BJ (cell line): ENCODE data around the gene TFF1. TPM values are rescaled to one million over a fixed set of nuclear protein-coding genes. Genes with fewer than 3 reads are reported as not detected.

Experiments
- CTCF ChIA-PET: fragments of 350-600 bp; formaldehyde crosslinking; extraction: SDS; loops from one replicate; lab custom pipeline; 2021; ENCODE audit warnings: antibody characterized with exemption, inconsistent platforms; lab: Yijun Ruan, JAX
- POLR2A ChIA-PET: fragments of 300-600 bp; sonication (Branson Sonifier 250); formaldehyde crosslinking; extraction: SDS; loops from one replicate; lab custom pipeline; 2021; ENCODE audit warnings: antibody characterized with exemption; lab: Charles Lee
- DNase-seq: peaks from one replicate; pipeline ENCODE4 v3.0.0-alpha.2; 2011; ENCODE audit warnings: low read depth
- H3K27me3 ChIP-seq: 2 replicates; pipeline ENCODE4 v1.6.0; 2011; ENCODE audit warnings: low read length; ENCODE audit not compliant: control insufficient read depth, insufficient read depth
- H3K36me3 ChIP-seq: 2 replicates; pipeline ENCODE4 v1.5.1; 2011; ENCODE audit warnings: low read length; ENCODE audit not compliant: control insufficient read depth, insufficient read depth
- H3K4me3 ChIP-seq: 2 replicates; pipeline ENCODE4 v1.5.1; 2011; ENCODE audit warnings: low read depth, mild to moderate bottlenecking, control low read depth, low read length
- polyA plus RNA-seq: library from polyadenylated mRNA; depleted of rRNA; stranded (reverse); fragments of >200 nt; gene quantifications from 2 replicates; pipeline ENCODE4 v1.2.3, GENCODE V29; 2011
- TF ChIP-seq, protein P1 (sequence below): IDR thresholded peaks from 2 replicates; pipeline ENCODE4 v1.5.1; 2011; ENCODE audit warnings: low read depth, mild to moderate bottlenecking, control low read depth, inconsistent platforms, low read length, moderate library complexity; ENCODE audit not compliant: insufficient read depth

The TFF1 gene
- polyA plus RNA-seq, 1 experiment: not detected

DNA sequence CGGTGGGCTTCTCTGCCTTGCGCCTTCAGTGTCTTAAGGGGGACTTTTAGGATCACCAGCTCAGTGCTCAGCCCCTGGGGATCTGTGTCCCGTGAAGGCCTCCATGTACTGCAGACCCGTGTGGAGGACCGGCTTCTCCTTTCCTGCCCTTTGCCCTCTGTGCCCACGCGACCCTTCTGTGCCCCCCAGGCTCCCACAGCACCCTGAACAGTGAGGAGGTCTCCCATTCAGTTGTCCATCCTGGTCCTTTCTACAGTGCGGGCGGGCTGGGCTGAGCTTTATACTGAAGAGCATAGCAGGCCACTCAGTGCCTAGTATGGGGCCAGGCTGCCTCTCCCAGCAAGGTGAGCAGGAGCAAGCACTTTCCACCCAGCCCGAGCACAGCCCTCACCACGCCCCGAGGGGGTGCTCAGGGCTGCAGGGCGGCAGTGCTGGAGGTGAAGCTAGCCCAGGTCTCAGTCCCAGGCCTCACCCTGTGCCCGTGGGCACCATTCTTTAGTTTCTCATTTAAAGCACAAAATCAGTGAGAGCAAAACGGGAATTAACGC is 7.6 kb upstream of the TFF1 start:
- ChIA-PET POLR2A (no interaction called here), CTCF (no interaction called here)
- no peaks in the 10 kb centered on the region for H3K27me3 ChIP-seq
- H3K36me3 ChIP-seq: no peaks in the 10 kb centered on the region
- no peak overlapping the region for H3K4me3 ChIP-seq
- no peak for DNase-seq
- TF ChIP-seq, protein P1, sequence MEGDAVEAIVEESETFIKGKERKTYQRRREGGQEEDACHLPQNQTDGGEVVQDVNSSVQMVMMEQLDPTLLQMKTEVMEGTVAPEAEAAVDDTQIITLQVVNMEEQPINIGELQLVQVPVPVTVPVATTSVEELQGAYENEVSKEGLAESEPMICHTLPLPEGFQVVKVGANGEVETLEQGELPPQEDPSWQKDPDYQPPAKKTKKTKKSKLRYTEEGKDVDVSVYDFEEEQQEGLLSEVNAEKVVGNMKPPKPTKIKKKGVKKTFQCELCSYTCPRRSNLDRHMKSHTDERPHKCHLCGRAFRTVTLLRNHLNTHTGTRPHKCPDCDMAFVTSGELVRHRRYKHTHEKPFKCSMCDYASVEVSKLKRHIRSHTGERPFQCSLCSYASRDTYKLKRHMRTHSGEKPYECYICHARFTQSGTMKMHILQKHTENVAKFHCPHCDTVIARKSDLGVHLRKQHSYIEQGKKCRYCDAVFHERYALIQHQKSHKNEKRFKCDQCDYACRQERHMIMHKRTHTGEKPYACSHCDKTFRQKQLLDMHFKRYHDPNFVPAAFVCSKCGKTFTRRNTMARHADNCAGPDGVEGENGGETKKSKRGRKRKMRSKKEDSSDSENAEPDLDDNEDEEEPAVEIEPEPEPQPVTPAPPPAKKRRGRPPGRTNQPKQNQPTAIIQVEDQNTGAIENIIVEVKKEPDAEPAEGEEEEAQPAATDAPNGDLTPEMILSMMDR: no peak

DNA sequence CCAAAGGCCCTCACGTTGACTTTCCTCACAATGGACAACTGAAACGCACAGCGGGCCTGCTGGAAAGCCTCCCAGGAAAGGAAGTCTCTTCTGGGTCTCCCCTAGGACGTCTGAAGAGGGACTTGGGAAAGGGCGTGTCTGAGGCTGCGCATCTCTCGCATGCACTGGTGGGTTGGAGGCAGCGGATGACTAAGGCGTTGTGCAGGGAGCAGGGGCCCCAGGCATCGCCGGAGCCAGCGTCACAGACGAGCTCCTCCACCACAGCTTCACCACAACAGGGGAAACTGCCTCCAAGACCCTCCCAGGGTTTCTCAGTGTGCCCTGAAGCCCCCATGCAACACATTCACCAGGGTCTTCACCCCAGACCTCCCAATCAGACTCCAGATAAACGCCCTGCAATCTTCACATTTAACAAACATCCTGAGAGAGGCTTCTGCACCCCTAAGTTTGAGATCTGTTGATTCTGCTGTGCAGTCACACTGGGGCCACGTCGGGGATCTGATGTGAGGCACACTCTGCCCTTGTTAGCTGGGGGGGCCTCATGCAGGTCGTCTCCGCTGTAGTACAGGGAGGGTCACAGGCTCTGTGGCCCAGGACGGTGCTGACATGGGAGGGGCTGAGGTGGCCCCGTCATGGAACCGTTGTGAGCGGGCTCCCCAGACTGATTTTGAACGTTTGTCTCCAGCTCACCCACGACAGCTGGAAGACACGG is 7.0 kb upstream of the TFF1 start:
- H3K36me3 ChIP-seq: no peaks in the 10 kb centered on the region
- ChIA-PET POLR2A (no interaction called here), CTCF (no interaction called here)
- TF ChIP-seq, protein P1: no peak
- no peak overlapping the region for H3K4me3 ChIP-seq
- no peaks in the 10 kb centered on the region for H3K27me3 ChIP-seq
- no peak for DNase-seq

DNA sequence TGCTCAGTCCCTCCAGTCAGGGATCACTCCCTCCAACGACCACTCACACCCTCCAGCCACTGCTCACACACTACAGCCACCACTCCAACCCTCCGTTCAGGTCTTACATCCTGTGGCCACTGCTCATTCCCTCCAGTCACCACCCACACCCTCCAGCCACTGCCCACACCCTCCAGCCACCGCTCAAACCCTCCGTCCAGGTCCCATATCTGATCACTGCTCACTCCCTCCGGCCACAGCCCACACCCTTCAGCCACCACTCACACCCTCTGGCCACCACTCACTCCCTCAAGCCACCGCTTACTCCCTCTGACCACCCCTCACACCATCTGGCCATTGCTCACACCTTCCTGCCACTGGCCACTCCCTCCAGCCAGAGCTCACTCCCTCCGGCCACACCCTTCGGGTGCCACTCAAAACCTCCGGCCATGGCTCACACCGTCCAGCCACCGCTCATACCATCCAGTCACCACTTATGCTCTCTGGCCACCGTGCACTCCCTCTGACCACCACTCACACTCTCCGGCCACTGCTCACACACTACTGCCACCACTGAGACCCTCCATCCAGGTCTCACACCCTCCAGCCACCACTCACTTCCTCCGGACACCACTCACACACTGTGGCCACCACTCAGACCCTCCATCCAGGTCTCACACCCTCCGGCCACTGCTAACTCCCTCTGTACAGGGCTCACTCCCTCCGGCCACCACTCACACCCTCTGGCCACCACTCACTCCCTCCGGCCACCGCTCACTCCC is 4.7 kb upstream of the TFF1 start:
- no peak for DNase-seq
- ChIA-PET CTCF (no interaction called here), POLR2A (no interaction called here)
- no peaks in the 10 kb centered on the region for H3K27me3 ChIP-seq
- H3K36me3 ChIP-seq: no peaks in the 10 kb centered on the region
- no peak overlapping the region for H3K4me3 ChIP-seq
- TF ChIP-seq, protein P1: no peak

DNA sequence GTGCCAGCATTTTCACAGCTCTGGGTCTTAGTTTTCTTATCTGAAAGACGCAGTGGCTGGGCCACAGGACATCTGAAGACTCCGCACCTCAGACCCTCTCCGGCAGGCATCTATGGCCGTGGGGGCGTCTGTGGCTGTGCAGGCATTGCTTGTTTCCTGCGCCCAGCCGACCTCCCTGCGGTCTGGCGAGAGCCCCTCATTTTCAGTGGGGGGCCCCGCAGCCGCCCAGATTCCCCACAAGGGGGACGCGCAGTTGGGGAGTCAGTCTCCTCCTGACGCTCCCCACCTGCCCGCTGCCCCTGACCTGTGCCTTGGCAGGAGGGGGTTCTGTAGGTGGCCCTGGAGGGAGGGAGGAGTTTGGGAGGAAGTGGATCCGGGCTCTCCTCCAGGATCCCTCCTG is 3.5 kb upstream of the TFF1 start:
- ChIA-PET CTCF (no interaction called here), POLR2A (no interaction called here)
- H3K27me3 ChIP-seq: no peaks in the 10 kb centered on the region
- H3K4me3 ChIP-seq: no peak overlapping the region
- DNase-seq: no peak
- TF ChIP-seq, protein P1: no peak
- no peaks in the 10 kb centered on the region for H3K36me3 ChIP-seq
